HS-5 (cell line): ENCODE data around the gene TRIM27.
"Not testable (repeated sequence)": the region's sequence is repeated elsewhere in the genome, so short reads cannot be mapped to it uniquely, and the experiment has no call there.

Source experiments
- DNase-seq: peaks from one replicate; pipeline ENCODE4 v3.0.0-alpha.2; 2012; ENCODE audit warnings: low read depth

Gene TRIM27

DNA sequence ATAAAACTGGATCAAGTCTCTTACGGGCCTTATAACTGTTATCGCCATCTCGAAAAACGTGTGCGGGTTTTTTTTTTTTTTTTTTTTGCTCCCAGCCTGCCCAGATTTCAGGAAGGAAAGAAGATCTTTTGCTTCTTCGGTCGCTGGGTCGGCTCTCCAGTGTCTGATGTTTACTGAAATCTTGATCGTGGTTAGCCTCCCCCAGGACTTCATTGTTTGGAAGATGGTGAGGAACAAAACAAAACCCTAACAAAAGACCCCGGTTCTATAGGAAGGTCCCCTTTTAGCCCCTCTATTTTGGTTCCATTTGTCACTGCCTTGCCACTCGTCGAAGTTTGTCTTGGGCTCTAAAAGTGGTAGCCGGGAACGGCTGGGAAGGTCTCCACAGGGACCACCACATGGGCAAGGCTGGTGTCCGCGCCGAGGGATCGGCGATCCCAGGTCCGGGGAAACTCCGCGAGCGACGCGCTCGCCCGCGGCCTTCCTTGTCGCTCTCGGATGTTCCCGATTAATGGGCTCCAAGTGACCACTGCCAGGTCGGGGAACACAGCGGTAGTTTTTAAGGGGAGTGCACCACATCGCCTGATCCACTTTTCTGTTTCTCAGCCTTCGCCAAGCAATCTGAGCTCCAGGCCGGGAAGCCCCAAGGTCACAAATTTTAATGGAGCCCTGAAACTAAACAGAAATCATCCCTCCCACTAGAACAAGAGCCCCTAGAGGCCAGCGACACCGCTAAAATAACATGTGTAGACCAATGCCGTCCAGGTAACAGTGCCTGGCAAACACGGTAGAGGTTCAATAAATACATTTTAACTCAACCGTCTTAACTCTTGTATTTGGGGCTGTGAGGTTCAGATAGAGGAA, 27.0 kb downstream of the TRIM27 start:
- peak; percentile 41 for DNase-seq

GRCh38 chr6:28895131-28895812, 28.5 kb downstream of the TRIM27 start:
- peak; percentile 94 for DNase-seq

DNA sequence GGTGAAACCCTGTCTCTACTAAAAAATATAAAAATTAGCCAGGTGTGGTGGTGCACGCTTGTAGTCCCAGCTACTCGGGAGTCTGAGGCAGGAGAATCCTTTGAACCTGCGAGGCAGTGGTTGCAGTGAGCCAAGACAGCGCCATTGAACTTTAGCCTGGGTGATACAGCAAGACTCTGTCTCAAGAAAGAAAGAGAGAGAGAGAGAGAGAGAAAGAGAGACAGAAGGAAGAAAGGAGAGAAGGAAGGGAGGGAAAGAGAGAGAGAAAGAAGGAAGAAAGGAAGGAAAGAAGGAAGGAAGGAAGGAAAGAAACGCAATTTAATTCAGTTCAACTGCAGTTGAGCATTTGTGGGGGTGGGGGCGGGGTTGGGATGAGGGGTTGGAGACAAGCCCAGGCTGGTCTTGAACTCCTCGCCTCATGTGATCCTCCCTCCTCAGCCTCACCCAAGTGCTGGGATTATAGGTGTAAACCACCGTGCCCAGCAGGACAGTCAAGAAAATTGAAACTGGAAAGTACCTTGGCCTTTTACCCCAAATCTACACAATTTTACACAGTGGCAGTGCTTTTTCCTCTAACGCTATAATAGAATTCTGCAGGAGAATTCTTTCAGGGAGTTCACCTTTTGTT, 30.5 kb downstream of the TRIM27 start:
- DNase-seq, result no peak

- no peak for DNase-seq
These were observed 31.3 kb downstream of the TRIM27 start for GRCh38 chr6:28892525-28892924.

DNA sequence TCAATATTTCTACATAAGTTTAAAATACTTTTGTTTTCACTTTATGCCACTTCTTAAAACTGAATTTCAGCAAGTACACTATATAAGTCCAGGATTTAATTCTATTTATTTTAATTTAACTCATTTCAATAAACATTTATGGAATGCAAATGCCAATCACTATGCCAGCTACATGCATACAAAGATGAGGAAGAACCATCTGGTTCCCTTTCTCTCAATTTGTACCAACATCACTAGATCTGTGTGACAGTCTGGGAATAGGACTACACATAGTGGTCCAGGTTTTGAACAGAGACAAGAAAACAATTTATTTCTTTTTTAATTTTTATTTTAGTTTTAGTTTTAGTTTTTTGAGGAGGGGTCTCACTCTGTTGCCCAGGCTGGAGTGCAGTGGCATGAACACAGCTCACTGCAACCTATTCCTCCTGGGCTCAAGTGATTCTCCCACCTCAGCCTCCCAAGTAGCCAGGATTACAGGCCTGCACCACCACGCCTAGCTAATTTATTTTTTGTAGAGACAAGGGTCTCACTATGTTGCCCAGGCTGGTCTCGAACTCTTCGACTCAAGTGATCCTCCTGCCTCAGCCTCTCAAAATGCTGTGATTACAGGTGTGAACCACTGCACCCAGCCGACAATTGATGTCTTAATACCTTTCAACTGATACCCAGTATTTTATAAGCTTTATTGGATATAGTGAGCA, 35.8 kb downstream of the TRIM27 start:
- DNase-seq, result no peak

DNA sequence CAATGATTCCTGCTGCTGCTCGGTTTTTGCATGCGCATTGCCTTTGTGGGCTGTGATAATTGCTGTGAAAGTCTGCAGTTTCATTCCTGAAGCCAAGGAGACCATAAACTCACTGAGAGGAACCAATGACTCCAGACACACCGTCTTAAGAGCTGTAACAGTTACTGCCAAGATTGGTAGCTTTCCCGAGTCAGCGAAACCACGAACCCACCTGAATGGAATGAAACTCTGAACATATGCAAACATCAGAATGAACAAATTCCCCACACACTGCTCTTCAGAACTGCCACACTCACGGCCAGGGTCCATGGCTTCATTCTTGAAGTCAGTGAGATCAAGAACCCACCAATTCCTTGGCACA, 37.7 kb downstream of the TRIM27 start:
- DNase-seq, result no peak

GRCh38 chr6:28884423-28885131, 39.2 kb downstream of the TRIM27 start:
- DNase-seq, result no peak

DNA sequence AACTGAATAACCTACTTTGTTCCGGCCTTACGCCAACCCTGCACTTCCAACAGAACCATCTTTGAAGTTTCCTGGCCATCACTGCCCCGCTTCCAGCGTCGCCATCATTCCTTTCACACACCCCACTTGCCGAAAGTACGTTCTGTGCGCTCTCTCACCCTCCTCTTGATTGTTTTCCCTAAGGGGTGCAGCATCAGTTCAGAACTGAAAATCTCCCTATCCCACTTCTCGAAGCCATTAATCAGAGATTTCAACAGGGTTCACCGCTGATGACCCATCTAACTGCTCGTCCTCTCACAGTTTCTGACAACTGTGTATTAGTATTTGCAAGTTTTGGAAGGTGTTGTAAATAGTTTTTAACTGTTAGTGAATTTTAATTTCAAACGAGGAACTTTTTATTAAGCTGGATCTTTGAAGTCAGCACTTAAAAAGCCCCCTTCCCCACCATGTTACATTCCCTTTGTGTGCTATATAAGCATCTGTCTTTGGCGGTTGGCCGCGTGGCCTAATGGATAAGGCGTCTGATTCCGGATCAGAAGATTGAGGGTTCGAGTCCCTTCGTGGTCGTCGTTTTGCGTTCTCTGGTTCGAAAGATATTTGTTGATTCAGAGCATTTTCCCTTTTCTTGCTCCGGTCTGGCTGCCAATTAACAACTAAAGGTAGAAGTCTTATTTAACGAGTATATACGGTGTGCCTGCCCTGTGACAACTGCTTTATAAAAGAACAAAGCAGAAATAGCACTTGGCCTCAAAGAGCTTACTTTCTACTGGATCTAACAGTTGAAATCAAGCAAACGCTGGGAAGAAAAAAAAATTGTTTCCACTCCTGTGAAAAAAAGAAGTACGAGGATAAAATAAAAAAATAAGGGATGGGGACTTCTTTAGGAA, 42.6 kb downstream of the TRIM27 start:
- DNase-seq, result no peak

DNA sequence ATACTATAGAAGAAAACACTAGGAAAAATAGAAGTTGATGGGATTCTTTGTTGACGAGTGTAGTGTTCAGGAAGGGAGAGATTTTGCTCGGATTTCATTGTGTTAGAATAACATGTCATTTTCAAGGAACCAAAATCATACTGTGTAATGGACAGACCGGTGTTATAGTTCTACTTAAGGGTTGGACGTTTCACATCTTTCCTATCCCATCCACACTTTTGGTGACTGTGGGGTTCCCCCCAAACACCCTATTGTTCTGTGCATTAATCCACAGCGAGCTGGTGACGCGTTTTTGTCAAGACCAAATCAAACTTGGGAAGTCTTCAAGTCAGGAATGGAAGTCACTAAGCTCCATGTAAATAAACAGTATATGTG, 43.3 kb downstream of the TRIM27 start:
- no peak for DNase-seq

DNA sequence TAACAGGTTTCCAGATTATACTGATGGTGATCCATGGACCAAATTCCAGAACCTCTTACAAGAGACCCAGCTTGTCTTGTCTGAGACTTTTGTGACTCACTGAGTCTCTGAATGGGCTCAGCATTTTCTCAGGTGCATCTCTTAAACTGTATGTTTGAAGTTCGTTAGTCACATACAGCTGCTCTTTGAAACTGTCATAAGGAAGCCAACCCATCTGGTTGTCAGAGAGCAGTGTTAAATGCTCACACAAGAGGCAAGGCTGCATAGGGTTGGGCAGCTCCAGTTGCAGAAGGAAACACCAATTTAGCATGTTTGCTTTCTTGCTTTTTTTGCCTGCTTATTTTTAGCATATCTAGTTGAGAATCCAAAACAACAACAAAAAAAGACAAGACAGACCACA, 47.1 kb downstream of the TRIM27 start:
- no peak for DNase-seq

- DNase-seq, result no peak
These were observed 48.5 kb downstream of the TRIM27 start for GRCh38 chr6:28875191-28875747.

- DNase-seq, result not testable (repeated sequence)
These were observed 51.5 kb downstream of the TRIM27 start for GRCh38 chr6:28872157-28872817.

- DNase-seq, result no peak
These were observed 52.2 kb downstream of the TRIM27 start for GRCh38 chr6:28871335-28872156.

GRCh38 chr6:28868873-28869272, 54.9 kb downstream of the TRIM27 start:
- DNase-seq, result no peak

- no peak for DNase-seq
These were observed 56.7 kb downstream of the TRIM27 start for GRCh38 chr6:28867086-28867409.

GRCh38 chr6:28866205-28867085, 57.3 kb downstream of the TRIM27 start:
- DNase-seq, result peak; percentile 13

GRCh38 chr6:28865401-28866204, 58.2 kb downstream of the TRIM27 start:
- peak; percentile 8 for DNase-seq
